PC-3 (cell line): ENCODE measurements around the gene ATF7.

Source experiments
- CTCF ChIP-seq: fragments of 300-600 bp; sonication (generic); conservative IDR thresholded peaks from 2 replicates; pipeline ENCODE4 v1.5.1; 2017; ENCODE audit warnings: antibody characterized with exemption, low read depth, mild to moderate bottlenecking, low read length
- EZH2 ChIP-seq: fragments of 300-600 bp; sonication (generic); IDR thresholded peaks from one replicate; pipeline ENCODE4 v1.6.1; 2017; ENCODE audit warnings: antibody characterized with exemption, mild to moderate bottlenecking, low read length; ENCODE audit not compliant: unreplicated experiment
- EZH2phosphoT487 ChIP-seq: fragments of 300-600 bp; sonication (generic); IDR thresholded peaks from 2 replicates; pipeline ENCODE4 v1.6.1; 2018; ENCODE audit warnings: mild to moderate bottlenecking, antibody characterized with exemption, low read length, borderline replicate concordance

GRCh38 chr12:53550595-53550994, 75.6 kb downstream of the ATF7 start:
- no peak for TF ChIP-seq CTCF
- no peak for TF ChIP-seq EZH2
- no peak for TF ChIP-seq EZH2phosphoT487
